GM18511 (cell line): ENCODE results near the gene CZIB.
"Not testable (repeated sequence)": the region's sequence is repeated elsewhere in the genome, so short reads cannot be mapped to it uniquely, and the experiment has no call there.

ENCODE experiments used
- ATAC-seq: cut with Tn5 transposase; IDR thresholded peaks from one replicate; pipeline ENCODE4 v1.9.1; 2021; ENCODE audit warnings: mild to moderate bottlenecking, moderate library complexity; ENCODE audit not compliant: unreplicated experiment

The CZIB gene

DNA sequence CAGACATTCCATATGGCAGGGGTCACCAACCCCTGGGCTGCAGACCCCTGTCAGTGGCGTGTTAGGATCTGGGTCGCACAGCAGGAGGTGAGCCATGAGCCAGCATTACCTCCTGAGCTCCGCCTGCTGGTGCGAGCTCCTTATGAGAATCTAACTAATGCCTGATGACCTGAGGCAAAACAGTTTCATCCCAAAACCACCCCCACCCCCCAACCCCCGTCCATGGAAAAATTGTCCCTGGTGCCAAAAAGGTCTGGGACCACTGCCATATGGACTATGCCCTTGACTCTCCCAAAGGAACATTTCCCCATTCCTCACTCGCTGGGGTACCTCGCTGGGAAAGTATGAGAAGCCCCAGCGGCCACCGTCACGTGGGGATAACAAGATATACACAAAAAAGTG is 30.2 kb downstream of the CZIB start:
- no peak for ATAC-seq

DNA sequence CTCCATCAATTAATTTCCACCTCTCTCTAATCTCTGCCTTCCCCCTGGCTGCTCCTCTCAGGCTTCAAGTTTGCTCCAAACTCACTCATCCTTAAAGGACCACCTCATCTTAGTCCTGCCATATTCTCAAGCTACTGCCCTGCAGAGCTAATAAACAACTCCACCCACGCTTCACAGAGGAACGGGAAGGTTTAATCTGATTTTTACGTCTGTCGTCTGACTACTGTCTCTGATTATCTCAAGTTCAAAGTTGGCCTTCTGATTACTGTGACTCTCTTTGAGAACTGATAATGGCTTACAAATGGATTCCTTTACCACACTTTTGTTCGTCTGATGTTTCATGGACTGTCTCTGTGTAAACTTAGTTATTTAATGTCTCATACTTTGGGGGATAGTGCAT is 31.4 kb downstream of the CZIB start:
- no peak for ATAC-seq

DNA sequence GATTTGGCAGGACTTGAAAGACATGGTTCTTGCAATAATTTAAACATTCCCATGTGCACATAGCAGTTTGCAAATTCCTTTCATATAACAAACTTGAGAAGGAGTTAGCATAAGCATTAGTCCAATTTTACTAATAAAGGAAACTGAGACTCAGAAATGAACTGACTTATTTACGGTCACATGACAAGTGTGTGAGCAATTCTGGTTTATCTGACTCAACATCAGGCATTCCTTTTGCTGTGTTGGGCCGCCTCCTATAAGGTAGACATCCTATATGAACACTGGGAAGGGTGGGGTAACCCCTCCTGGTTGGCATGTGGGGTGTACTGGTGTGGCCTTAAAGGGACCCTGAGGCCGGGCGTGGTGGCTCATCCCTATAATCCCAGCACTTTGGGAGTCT is 32.3 kb downstream of the CZIB start:
- ATAC-seq, result no peak

DNA sequence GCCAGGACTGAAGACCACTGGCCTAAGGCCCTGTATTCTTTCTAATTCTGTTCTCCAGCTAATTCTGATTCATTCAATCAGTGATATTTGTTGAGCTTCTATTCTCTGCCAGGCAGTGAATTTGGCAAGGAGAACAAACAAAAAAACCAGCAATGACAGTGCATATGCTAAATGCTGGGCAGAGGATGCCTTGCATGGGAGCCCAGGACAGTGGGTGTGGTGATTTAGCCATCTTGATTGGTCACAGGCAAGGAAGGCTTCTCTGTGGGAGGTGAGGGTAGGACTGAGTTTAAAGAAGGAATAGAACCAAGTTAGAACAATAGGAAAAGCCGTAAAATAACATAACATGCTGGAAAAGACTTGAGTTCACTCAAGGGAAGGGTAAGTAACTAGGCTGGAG is 33.0 kb downstream of the CZIB start:
- no peak for ATAC-seq

DNA sequence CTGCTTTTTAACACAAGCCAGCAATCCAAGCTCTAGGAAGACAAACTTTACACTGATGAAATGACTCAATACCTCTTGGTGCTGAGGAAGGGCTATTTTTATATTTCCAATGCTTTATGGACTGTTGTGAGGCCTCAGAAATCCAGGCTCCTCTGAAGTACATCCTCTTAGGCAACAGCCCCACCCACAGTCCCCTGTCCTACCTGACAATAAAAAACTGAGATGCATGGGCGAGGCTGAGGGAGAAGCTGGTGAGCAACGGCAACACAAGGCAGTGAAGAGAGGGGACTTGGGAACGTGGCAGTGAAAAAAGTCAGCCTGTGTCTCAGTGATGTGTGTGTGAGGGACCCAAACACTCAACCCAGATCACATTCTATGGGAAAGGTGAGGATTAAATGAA is 33.9 kb downstream of the CZIB start:
- no peak for ATAC-seq

DNA sequence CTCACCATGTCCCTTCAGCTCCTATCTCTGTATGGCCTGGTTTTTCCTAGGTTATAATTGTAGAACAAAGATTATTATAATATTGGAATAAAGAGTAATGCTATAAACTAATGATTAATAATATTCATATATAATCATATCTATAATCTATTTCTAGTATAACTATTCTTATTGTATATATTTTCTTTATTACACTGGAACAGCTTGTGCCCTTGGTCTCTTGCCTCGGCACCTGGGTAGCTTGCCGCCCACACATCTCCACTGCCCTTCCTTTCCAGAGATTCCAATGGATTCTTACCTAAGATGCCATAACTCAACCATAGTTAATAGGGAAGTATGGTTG is 34.5 kb downstream of the CZIB start:
- not testable (repeated sequence) for ATAC-seq

DNA sequence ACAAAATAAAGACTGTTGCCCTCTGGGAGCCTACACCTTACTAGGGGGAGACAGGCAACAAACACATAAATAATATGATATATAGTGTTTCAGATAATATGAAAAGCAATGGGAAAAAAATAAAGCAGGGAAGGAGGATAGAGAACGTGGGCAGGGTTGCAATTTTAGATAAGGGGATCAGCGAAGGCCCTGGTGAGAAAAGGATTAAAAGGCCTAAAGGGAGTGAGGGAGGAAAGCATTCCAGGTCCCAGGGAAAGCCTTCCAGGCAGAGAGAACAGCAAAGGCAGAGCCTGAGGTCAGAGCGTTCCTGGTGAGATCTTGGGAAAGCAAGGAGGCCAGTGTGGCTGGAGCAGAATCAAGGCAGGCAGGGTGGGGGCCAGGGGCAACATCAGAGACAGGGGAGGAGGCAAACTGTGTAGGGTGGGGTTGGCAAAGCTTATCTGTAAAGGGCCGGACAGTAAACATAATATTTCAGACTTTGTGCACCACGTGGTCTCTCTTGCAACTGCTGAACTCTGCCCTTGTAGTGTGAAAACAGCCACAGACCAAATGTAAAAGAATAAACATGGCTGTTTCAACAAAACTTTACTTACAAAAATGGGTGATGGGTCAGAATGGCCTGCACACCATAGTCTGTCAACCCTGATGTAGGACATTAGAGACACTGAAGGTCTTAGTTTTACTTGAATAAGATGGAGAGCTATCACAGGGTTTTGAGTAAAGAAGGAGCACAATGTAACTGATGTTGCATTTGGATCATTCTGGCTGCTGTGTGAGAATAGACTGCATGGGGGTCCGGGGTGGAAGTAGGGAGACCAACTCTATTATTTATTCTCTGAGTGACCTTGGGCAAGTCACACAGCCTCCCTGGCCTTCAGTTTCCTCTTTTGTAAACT is 37.1 kb downstream of the CZIB start:
- no peak for ATAC-seq

DNA sequence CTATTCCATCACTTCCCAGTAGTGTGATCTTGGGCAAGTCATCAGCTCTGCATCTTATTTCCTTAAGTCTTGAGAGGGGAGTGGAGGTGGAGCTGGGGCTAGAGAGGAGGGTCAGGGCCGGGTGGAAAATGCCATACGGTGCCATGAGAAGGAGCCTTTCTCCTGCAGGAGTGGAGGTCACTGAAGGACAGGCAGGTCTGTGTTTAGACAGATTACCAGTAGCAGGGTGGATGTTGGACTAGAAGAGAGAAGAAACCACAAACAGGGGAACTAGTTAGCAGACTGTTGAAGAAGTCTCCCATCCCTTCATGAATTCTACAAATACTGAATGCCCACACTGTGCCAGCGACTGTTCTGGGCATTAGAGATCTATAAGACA is 37.7 kb downstream of the CZIB start:
- no peak for ATAC-seq

DNA sequence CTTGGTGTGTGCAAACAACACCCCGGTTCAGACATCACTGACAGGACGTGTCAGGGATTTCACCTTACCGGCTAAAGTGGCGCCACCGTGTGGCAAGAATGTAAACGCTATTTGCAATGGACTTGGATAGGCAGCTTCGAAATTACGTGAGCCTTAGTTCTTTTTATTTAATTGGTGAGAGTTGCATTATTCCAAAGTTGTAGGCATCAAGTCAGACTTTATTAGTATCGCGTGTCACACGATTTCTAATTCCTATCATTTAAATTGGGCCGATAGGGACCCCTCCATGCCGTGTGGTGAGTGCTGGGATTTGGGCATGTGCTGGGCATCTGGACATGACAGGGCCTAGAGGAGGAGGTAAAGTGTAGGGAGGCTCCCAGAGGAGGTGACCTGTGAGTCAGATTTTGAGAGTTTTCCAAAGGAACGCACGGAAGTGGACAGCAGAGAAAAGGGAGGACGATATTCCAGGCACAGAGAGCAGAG is 38.3 kb downstream of the CZIB start:
- ATAC-seq, result no peak

DNA sequence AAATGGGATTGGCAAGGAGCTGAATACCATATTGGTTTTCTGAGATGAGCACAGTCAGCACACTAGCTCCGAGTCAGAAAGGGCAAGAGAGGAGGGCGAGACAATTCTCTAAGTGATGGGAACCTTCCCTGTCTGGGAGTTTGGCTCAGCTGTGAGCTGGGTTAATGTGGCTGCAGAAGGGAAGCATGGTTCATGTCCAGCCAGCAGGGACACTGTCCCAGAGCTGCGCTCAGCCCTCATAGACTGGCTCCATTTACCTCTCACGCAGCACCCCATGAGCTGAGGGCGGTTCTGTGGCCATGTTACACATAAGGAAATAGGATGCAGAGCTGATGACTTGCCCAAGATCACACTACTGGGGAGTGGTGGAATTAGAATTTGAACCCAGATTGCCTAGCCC is 39.5 kb downstream of the CZIB start:
- no peak for ATAC-seq

DNA sequence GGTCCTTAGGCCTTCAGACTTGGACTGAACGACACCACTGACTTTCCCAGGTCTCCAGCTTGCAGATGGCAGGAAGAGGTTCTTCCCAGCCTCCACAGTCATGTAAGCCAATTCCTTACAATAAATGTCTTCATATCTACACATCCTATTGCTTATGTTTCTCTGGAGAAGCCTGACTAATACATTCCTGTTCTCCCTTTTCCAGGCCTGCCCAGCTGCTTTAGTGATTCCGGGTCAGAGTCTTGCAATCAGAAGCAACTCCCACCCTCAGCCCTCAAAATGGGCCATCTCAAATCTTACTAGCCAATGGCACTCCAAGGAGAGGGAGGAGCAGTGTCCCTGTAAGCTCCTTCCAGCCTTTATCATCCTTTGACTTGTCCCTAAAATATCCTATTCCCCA is 40.2 kb downstream of the CZIB start:
- ATAC-seq, result no peak

DNA sequence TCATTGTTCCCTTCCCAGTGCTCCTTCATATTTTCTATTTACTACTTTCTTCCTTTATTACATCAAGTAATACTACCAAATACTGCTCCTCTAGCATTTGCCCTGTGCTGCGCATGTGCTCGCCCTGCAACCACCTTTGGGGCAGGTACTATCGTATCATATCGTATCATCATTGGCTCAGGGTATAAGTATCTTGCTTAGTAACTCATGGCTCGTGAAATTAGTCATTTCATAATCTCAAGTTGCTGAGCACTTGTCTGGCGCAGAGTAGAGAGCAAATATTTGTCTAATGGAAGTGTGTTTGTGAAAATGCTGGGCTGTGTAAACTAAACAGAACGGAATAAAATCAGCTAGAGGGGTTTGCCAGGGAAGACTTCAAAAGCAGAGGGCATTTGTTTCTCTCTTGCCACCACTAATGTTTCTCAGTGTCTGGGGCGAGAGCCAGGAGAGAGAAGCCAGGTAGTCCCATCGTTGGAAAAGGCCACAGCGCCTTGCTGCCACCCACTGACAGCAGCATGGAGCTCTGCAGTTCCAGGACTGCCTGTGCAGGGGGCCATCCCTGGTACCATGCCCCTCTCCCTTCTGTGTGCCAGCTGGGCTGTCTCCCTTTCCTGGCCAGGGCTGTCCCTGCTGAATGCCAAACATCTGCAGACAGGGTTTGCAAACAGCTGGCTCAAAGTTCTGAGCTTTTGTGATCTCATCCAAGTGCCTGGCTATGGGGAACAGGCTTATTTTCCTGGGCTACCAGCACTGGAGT is 43.8 kb downstream of the CZIB start:
- ATAC-seq, result no peak

DNA sequence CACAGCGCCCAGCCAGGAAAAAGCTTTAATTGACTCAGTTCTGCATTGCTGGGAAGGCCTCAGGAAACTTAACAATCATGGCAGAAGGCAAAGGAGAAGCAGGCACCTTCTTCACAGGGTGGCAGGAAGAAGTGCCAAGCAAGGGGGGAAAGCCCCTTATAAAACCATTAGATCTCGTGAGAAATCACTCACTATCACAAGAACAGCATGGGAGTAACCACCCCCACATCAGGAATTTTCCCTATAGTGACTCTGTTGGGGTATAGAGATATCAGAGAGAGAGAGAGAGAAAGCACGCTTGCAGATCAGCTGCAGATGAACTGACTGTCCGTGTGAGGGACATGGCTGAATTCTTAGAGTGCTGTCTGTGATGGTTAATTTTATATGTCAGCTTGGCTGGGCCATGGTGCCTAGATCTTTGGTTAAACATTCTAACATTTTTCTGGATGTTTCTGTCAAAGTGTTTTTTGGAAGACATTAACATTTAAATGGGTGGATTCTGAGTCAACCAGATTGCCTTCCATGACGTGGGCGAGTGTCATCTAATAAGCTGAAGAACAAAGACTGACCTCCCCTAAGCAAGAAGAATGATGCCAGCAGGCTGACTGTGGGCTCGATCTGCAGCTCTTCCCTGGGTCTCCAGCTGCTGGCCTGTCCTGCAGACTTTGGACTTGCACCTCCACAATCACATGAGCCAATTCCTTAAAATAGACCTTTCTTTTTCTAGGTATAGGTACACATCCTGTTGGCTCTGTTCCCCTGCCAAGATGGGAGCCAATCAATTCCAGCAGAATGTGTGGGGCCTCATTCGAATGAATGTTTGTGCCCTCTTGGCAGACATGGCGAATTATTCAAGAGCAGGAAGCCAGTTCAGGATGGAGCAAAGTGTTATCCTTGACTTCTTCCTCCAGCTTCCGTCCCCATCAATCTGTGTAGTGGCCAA is 45.2 kb downstream of the CZIB start:
- no peak for ATAC-seq

DNA sequence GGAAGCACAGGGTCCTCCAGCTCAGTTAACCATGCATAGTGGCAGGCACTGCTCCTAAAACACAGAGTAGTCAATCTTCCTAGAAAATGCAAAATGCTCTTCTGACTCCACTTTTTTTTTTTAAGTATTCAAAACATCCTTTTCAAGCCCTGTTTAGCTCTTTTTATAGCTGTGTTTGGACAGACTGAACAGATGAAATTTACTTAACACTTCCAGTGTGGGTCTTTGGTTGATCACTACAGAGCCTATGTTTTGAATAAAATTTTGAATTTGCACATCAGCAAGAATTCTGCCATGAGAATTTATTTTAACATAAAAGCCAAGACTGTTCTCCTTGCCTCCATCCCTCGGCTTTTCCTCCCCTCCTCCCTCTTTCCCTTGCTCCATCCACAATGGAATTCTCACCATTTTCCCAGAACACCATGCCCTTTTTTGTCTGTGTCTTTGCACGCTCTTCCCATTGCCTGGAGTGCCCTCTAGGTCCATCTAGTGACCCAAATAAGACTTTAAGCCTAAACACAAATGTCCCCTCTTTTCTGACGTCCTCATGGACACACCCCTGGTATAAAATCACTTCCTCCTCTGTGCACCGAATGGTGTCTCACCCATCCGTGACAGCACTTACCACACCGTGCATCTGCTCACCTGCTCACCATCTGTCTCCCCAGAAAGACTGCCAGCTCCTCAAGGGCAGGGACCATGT is 47.9 kb downstream of the CZIB start:
- peak; percentile 51 for ATAC-seq

DNA sequence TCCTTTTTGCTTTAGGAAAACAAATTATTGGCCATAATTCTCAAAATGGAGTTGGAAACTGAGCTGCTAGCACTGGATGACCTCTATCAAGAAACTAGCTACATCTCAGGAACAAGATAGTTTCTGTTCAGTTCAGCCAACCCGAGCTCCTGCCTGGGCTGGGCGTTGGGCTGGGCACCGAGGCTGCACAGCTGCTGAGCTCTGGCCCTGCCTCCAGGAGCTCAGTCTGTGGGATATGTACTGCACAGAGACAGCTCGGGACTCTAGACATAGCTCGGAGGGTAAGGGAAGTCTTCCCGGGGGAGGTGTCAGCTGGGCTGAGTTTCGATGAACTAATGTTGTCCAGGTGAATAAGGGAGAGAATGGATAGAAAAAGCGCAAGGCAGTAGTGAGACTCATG is 53.5 kb downstream of the CZIB start:
- no peak for ATAC-seq

DNA sequence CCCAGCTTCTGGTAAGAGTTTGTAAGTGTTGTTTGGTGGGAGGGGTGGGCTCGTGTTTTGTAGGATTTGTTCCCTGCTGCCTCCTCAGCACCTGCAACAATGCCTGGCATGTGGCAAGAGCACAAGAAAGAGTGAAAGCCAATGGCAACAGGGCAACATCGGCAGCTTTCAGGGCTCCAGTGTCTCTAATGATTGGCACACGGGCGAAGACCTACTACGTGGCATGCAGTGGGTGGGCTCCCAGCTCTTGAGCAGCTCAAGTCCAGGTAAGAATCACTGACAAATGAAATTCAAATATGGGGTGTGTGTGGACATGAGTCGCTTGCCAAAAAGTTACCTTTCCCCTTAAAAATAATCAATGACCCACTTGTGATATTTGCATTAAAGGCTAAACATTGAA is 54.1 kb downstream of the CZIB start:
- ATAC-seq, result no peak

DNA sequence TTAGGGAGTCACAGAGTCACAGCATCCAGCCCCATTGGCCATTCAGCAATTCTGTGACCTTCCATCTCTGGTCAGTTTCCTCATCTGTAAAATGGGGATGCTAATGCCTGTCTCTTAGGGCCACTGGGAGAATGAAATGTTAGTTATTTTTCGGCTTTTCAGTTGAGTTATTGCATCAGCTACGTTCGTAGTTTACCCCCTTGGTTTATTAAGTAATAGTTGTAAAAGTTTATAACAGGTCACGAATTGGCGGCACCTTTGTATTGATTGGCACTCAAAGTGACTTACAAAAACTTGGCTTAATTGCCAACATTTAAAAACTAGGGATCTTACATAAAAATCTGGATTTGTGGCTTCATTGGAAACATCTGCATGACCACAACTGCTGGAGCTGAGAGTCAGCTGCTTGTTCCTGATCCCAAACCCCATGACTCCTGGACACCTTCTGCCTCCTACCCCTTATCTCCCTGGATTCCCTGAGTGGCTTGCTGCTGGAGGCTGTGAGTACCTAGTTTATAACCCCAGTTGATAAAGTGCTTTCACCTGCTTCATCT is 54.9 kb downstream of the CZIB start:
- ATAC-seq, result no peak
